Right ventricle myocardium superior (tissue), 1 donor: ENCODE measurements around the gene HS1BP3. TPM values are rescaled to one million over a fixed set of nuclear protein-coding genes. Genes with fewer than 3 reads are reported as not detected.

Experiments used
- ATAC-seq: fragments of 200-7000 bp; cut with Tn5 transposase; one replicate; pipeline ENCODE4 v1.9.1; 2020; ENCODE audit warnings: mild to moderate bottlenecking; ENCODE audit not compliant: poor library complexity
- DNase-seq: peaks from one replicate; pipeline ENCODE4 v3.0.0-alpha.2; 2020
- intact Hi-C: fragments of 100-400 bp; cut with DNase I; formaldehyde crosslinking; loops from one replicate; pipeline ENCODE4 v1.11.2; 2022
- total RNA-seq: library from RNA; stranded (reverse); fragmentation: NEBNext Ultra II Directional; extraction: Animal tissue kit (Norgen Biotek cat#: 25700); gene quantifications from one replicate; pipeline ENCODE4 v1.2.1, GENCODE V29; 2021
- donor health status: DM: no; HTN: yes; CAD: no; lungs with severe emphysema.

The HS1BP3 gene
- total RNA-seq, 1 donor from 2014 or later = 19.7 TPM

DNA sequence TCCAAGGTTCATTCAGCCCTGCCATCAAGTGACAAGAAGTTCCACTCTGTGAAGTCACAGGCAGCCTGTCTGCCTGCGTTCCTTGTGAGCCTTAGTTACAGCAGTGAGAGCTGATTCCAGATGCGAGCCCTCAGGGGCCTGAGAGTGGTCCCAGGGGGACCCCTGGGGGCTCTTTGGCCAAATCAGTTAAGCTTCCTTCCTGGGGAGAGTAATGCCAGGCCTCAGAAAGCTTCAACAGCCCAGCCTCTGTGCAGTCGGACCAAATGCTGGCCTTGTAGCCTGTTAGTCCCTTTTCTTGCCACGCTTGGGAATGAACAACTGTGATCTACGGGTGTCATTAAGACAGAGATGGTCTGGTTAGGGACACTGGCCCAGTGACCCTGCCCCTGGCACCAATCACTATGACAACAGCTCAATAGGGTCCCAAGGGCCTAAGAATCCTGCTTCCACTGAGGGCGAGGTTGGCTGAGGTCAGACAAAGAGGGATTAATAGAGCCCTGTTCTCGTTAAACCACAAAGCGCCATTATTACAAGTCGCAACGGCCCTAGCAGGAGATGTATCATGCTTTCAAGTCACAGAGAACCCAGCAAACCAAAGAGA is 50.9 kb downstream of the HS1BP3 start:
- DNase-seq = peak; percentile 31
- no peak for ATAC-seq
- intact Hi-C loops = no loop called here

DNA sequence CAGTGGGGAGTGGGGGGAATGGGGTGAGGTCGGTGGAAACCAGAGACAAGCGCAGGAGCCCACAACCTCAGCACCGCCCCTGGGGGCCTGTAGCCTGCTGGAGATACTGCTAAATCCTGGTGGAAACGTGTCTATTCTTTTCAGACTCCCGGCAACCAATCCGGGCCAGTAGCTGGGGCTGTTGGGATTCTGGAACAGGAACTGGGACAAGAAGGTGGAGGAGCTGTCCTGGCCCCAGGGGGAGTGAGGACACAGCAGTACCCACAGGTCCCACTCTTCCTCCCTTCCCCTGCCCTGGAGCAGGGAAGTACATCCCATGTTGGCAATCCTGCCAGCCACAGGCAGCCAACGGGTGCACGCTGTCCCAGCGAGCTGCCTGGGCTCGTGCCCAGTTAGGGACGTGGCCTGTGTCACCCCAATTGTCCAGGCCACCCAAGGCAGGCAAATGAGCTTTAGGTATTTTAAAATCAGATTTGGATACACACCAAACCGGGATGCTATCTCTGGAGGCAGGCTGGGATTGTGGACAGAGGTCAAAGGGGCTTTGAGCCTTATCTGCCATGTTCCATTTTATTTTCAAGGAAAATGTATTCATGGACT is 51.8 kb downstream of the HS1BP3 start:
- ATAC-seq (peak; percentile 86), DNase-seq (peak; percentile 89)
- intact Hi-C loops = no loop called here

DNA sequence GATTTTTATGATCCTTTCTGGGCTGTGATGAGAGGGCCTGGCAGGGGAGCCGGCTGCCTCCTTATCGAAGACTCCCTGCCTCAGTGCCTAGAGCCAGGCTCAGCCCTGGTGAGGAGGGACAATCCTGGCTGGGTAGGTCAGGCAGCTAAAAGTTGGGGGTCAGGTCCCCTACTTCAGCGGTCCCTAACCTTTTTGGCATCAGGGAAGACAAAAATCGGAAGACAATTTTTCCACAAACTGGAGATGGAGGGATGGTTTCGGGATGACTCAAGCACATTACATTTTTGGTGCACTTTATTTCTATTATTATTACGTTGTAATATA is 53.1 kb downstream of the HS1BP3 start:
- intact Hi-C loops = no loop called here
- ATAC-seq (no peak), DNase-seq (peak; percentile 39)

DNA sequence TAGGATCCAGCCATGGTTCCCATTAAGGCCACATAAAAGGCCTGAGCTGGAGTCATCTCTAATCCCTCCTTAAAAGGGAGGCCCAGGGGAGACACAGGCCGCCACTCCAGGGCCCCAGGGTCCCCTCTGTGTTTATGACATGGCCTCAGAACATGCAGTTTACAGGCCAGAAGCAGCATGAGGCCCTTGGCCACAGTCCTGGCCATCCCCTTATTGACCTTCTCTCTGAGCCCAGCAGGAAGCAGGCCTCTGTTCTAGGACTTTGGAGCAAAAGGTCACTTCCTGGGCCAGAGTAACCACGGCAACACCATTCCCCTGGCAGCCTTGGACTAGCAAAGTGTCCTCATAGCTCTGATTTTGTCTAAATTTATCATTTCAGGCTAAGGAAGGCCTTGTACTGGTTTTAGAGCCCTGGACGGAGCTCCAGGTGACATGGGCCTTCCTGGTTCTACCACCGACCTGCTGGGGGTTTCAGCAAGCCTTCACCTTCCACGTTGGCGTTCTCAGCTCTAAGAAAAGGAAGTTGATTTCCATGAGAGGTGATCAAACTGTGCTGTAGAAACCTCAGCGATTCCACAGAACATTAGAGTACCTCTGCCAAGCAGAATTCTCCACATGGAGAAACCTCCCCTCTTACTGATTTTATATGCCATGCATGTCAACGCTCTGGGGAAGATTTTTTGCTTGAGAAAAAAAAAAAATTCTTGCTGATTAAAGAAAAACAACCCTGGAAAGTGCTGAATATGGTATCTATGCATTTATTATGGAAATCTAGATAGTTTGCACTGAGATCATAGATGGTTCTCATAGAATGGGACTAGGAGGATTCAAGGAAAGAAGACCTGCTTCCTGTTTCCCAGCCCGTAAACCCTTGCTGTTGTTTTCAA is 53.7 kb downstream of the HS1BP3 start:
- intact Hi-C loops = no loop called here
- ATAC-seq (peak; percentile 72), DNase-seq (peak; percentile 88)

DNA sequence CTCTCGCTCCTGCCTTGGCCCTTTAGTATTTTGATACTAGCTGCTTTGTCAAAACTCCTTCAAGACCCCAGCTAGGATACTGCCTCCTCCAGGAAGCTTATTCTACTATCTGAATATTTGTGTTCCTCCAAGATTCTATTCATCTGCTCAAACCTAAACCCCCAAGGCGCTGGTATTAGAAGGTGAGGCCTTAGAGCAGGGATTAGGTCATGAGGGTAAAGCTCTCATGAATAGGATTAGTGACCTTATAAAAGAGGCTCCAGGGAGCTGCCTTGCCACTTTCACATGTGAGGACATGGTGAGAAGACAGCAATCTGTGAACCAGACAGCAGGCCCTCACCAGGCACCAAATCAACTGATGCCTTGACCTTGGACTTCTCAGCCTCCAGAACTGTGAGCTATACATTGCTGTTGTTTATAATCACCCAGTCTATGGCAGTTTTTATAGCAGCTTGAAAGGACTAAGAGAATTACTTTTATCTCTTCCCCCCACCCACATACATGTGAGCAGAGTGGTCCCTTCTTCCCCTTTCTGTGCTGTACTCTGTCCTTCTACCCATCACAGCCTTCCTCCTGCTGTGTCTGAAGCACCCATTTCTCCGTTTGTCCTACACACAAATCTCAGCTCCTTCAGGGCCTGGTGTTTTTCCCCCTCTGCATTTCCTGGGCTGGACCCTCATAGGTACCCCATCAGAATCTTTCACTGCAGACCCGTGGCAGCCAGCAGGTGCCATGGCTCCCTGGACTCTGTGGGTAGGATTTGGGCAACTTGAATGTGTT is 54.5 kb downstream of the HS1BP3 start:
- DNase-seq (peak; percentile 3), ATAC-seq (no peak)
- intact Hi-C loops = no loop called here

DNA sequence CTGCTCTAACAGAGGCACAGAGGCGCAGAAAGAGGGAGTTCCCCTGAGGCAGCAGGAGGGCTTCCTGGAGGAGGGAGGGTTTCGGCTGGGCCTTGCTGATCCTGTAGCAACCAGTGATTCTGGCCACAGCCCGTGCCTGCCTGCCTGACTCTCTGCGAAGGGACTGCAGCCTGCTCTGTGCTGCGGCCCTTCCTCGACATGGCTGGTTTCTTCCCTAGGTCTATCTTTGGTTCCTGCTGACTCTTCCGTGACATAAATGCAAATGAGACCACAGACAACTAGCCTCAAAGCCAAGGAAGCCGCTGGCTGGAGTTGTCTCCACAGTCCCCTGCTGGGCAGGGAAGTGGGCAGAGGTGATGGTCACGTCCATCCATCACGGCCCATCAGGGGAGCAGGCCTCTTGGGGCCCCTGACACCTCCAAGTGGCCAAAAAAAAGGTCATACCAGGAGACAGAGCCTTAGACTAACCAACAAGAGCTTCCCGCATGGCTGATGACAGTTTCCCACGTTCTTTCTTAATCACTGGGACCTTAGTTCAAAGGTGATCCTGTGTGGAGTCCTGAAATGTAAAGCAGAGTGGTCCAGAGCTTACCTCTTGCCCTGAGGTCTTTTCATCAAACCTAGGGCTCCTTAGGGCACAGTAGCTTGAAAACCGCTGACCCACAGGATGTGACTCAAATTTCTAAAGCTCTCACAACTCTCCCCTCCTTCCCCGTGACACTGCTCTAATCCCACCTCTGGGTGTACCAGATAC is 55.3 kb downstream of the HS1BP3 start:
- DNase-seq (peak; percentile 48), ATAC-seq (no peak)
- intact Hi-C loops = no loop called here

DNA sequence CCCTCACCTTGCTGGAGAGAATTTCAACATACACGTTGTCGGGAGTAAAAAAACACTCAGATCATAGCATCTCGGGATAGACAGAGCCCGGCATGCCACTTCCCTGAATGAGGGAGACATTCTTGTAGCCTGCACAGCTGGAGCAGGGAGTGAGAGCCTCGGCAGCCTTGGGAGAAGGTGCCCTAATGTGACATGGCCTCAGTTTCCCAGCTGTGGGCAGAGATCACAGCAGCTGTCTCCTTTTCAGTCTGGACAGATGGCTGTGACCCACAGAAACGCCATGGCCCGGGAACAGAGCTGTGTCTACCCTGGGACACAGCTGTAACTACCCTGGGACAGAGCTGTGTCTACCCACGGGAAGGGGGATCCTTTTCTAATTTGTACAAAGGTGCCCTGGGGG is 55.9 kb downstream of the HS1BP3 start:
- intact Hi-C loops = no loop called here
- ATAC-seq (no peak), DNase-seq (peak; percentile 33)

DNA sequence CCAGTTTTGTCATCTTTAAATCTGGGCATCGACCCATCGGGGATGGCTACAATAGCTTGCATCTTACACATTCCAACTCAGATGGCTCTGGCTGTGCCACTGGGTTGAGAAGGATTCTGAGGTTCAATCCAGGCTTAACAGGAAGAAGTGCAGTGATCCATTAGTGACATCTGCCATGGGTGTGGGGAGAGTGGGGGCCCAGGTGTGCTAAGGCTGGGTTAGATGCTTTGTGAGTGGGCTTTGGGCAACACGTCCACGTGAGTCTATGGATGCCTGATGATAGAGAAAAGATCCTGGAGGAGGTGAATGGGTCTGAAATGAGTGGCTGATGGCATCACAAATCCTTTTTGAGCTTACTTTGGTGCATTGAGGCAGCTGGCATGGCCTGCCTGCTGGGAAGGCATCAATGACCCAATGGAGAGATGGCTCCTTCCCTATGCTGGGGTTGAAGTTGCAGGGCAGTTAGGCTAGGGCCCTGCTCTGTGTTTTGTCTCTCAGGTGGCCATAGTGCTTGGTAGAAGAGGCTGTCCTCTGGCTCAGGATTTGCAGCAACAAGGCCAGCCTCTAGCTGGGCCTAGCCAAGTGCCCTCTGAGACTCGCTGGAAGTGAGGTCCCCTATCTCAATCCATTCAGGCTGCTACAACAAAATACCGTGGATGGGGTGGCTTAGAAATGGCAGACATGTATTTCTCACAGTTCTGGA is 56.7 kb downstream of the HS1BP3 start:
- intact Hi-C loops = no loop called here
- peak; percentile 20 for DNase-seq
- ATAC-seq = no peak

DNA sequence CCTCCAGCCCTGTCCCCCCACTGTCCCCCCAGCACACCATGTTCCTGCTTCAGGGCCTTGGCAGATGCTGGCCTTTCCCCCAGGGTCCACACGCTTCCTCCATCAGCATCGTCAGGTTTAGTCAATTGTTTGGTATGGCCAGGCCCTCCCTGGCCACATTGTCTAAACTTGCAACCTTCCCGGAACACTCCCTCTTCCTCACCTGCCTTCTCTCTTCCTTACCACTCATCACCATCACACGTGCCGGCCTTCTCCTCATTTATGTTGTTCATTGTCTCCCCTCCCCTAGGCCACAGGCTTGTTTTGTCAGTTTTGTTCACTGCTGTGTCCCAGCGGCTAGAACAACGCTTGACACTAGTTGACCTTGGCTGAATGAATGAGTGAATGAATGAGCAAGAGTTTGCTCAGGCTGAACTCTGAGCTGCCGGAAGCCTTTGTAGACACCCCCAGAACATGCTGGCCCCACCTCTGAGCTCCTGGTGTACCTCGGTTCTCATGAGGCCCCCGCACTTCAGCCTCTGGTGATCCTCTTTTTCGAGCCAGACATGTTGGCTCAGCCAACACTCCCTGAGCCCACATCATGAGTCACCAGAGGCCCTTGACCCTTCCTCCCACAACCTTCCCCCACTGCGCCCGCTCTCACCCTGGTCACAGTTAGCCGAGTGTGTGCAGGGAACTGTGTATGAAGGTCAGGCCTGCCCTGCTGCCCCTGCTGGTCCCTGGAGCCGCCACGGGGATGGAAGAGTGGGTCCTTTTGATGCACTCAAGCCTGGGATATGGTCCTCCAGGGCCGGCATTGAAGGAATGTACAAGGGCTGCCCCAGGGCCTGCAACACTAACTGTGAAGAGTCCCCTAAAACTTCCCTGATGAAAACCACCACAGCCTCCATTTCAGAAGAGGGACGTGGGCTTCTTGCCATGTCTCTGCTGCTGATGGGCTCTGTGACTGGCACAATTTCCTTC is 57.5 kb downstream of the HS1BP3 start:
- DNase-seq = peak; percentile 62
- intact Hi-C loops = no loop called here
- ATAC-seq = no peak

DNA sequence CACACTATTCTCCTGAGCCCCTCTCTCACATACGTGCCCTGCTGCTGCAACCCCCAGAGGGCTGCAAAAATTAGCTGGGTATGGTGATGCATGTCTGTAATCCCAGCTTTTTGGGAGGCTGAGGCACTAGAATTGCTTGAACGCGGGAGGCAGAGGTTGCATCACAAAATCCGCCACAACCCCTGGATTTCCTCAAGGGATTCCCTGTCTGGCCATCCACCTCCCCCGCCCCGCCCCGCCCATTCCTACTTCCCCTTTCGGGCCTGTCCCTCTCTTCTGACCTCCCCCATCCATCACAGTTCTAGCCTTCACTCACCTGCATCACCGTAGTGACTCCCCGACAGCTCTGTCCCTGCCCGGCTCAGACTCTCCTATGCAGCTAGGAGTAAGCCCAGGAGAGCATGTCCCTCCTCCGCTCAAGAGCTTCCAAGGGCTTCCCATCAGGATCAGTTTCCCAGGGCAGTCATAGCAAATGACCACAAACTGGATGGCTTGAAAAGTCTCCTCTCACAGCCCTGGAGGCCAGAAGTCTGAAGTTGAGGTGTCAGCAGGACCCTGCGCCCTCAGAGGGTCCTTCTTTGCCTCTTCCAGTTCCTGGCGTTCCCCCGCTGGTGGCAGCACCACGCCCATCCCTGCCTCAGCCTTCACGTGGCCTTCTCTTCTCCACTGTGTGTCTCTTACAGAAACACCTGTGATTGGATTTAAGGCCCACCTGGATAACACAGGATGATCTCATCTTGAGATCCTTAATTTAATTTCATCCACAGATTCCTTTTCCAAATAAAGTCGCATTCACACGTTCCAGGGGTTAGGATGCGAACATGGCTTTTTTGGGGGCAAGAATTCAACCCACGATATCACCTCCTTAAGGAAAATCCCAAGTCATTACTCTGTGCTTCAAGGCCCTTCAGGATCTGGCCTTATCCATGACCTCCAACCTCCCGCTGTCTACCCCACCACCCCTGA is 58.5 kb downstream of the HS1BP3 start:
- DNase-seq (peak; percentile 30), ATAC-seq (no peak)
- intact Hi-C loops = no loop called here

DNA sequence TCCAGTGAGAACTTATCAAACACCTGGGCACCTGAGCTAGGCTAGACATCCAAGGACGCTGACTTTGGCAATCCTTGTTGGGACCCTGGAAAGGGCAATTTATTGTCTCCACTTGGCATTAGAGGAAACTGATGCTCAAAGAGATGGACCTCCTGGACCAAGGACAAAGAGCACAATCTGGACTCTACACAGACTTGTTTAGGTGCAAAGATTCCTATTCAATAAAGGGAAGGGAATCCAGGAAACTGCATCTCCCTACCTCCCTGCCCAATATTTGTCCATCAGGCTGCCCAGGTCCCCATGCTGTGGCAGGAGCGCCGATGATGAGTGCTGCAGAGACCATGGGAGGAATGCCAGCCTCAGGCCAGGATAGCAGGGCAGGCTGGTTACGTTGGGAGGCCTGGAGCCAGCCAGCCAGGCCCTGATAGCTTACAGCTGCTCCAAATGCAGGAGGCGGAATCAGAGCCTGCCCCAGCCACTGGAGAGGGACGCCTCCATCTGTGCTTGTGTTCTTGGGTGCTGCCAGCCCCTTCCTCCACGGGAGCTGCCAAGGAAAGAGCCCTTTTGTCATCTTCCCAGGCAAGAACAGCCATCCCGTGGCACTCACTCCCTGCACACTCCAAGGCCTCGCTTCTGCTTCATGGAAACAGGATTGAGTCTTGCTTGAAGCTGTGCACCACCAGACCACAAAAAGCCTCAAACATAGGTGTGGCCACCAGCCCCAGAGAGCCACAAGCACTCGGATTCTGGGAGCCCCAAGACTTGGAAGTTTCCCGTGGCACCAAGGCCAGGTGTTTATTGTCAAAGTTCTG is 60.0 kb downstream of the HS1BP3 start:
- peak; percentile 80 for ATAC-seq
- peak; percentile 78 for DNase-seq
- intact Hi-C loops = no loop called here

DNA sequence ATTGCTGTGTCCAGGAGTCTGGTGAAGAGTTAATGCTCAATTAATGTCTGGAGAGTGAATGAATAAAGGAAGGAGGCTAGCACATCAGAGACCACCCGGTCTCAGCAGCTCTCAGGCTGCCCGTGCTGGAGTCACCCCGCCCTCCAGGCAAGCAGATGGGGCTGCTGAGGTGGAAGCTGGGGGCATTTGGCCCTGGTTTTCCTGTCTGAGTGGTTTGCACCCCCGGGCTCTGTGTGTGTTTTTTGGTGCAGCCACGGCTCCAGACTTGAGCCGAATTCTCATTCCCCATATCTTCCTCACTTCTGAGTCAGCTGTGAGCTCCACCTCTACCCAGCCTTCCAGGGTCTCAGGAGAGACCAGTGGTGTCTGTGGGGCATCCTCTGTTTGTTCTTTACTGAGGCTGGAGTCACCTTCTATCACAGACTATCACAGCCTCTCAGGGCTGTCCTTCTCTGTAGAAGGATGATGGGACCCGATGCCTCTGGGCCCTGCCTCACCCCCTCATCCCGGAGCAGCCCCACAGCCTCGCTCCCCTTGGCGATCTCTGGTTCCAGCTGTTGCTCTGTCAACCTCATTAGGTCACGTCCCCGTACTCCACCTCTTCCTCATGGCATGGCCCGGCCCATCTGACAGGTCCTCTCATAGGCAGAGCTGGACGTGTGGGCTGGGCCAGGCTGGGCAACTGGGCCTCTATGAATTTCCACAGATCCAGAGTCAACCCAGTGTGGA is 60.8 kb downstream of the HS1BP3 start:
- intact Hi-C loops = loop anchor here (10.0 kb wide), 1 partner anchor 45 kb away; no protein-coding TSS in a partner anchor
- ATAC-seq = no peak
- peak; percentile 24 for DNase-seq

DNA sequence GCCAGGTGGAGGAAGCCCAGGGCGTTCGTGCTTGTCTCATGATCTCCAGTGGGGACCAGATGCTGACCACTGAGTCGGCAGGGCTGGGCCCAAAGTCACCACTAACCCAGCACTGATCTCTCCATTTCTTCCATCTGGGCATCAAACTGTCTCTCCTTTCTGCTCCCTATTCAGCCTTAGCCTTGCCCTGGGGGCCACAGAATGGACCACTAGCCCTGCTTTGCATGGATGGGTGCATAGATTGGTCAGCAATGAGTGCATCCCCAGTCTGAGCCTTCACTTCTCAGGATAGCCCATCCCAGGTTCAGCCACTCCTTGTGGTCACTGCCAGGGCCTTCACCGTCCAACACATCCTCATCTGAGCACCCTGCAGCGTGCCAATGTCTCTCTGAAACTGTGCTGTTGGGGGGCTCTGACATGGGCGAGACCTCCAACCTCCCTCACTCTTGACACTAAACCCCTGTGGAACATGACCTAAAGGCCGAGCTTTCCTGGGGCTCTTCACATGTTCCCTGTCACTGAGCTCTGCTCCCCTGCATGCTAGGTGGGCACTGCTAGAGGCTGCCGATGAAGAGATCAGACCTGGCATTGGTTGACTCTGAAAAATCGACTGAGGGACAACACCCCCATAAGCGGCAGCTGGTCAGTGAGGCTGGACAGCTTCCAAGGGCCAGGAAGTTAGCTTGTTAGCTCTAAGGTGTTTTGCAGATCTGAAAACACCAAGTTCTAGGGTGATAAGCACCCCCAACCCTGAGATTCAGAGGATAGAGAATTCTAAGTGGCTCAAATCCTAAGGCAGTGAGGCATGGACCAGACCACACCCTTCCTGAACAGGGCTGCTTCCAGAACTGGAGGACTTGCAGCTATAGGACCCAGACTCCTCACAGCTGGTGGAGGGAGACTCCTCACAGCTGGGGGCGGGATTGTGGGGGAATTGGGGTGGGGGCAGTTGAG is 61.7 kb downstream of the HS1BP3 start:
- intact Hi-C loops = loop anchor here (10.0 kb wide), 1 partner anchor 46 kb away; no protein-coding TSS in a partner anchor
- ATAC-seq = no peak

More for the DNA sequence above, 61.7 kb downstream of the HS1BP3 start:
- DNase-seq = peak; percentile 22
